Testis (tissue), 3 donors: ENCODE results near the gene PHLDB3. TPM values are rescaled to one million over a fixed set of nuclear protein-coding genes. Genes with fewer than 3 reads are reported as not detected.

Source experiments
- DNase-seq: peaks from one replicate; pipeline ENCODE4 v3.0.0-alpha.2; 2019
- H3K27ac ChIP-seq, 2 donors: fragments of 200-600 bp; sonication (generic); one replicate each; pipeline ENCODE4 v1.5.1; 2019
- H3K27me3 ChIP-seq: fragments of 200-600 bp; sonication (generic); one replicate; pipeline ENCODE4 v1.5.1; 2019
- H3K36me3 ChIP-seq: fragments of 200-600 bp; sonication (generic); one replicate; pipeline ENCODE4 v1.5.1; 2017; ENCODE audit warnings: low read depth; ENCODE audit errors: missing control alignments
- H3K4me1 ChIP-seq: fragments of 200-600 bp; sonication (generic); one replicate; pipeline ENCODE4 v1.5.1; 2019
- H3K4me3 ChIP-seq, 2 donors: fragments of 200-600 bp; sonication (generic); one replicate each; pipeline ENCODE4 v1.5.1; 2017 to 2019
- H3K9me3 ChIP-seq: fragments of 200-600 bp; sonication (generic); one replicate; pipeline ENCODE4 v1.5.1; 2017
- POLR2A ChIP-seq: fragments of 450-650 bp; IDR thresholded peaks from one replicate; pipeline ENCODE4 v1.6.1; 2017; ENCODE audit warnings: antibody characterized with exemption, mild to moderate bottlenecking, moderate library complexity
- WGBS, 2 donors: methylation state at CpG; one replicate each; pipeline ENCODE4 v1.1.5; 2018; 5-methylcytosine and 5-hydroxymethylcytosine counted together
- intact Hi-C: fragments of 100-400 bp; cut with DNase I; formaldehyde crosslinking; loops from one replicate; pipeline ENCODE4 v1.15.1; 2023; ENCODE audit warnings: low total_unique reads
- polyA plus RNA-seq: library from polyadenylated mRNA; stranded (reverse); fragments of 350-450 nt; fragmentation: Illumina TruSeq; extraction: RNeasy Lipid Tissue Mini Kit (QIAGEN cat#74804); gene quantifications from one replicate; pipeline ENCODE4 v1.2.3, GENCODE V29; 2014; ENCODE audit warnings: low read depth, low replicate concordance; ENCODE audit not compliant: insufficient read depth
- total RNA-seq, 2 donors: library from RNA; depleted of rRNA; stranded (reverse); fragments of >200 nt; gene quantifications; one replicate each; pipeline ENCODE4 v1.2.3, GENCODE V29; 2016
- TF ChIP-seq, protein P1 (sequence below), 3 experiments: fragments of 450-650 bp in 2 of 3; fragments of 200-600 bp in 1 of 3; sonication (generic) in 1 of 3; IDR thresholded peaks; one replicate each; pipeline ENCODE4 v1.5.1; 2016 to 2019; ENCODE audit warnings: antibody characterized with exemption in 3 of 3, mild to moderate bottlenecking in 2 of 3, moderate library complexity in 1 of 3

PHLDB3 gene
- total and polyA plus RNA-seq, 3 donors from 2014 or later: 27.1 to 62.2 (median 28.3) TPM

- DNase-seq: no peak
- no peaks in the 10 kb centered on the region for H3K27me3 ChIP-seq
- no peak overlapping the region for H3K4me3 ChIP-seq
- no peak overlapping the region for H3K27ac ChIP-seq
- H3K36me3 ChIP-seq: no peaks in the 10 kb centered on the region
- 60 to 77% methylated on average over 3 of the region's 3 CpGs for WGBS, 2 donors
- intact Hi-C loops: no loop called here
- H3K9me3 ChIP-seq: no peaks in the 10 kb centered on the region
- no peak for TF ChIP-seq POLR2A
- TF ChIP-seq, protein P1, sequence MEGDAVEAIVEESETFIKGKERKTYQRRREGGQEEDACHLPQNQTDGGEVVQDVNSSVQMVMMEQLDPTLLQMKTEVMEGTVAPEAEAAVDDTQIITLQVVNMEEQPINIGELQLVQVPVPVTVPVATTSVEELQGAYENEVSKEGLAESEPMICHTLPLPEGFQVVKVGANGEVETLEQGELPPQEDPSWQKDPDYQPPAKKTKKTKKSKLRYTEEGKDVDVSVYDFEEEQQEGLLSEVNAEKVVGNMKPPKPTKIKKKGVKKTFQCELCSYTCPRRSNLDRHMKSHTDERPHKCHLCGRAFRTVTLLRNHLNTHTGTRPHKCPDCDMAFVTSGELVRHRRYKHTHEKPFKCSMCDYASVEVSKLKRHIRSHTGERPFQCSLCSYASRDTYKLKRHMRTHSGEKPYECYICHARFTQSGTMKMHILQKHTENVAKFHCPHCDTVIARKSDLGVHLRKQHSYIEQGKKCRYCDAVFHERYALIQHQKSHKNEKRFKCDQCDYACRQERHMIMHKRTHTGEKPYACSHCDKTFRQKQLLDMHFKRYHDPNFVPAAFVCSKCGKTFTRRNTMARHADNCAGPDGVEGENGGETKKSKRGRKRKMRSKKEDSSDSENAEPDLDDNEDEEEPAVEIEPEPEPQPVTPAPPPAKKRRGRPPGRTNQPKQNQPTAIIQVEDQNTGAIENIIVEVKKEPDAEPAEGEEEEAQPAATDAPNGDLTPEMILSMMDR (IDR thresholded peaks at IDR 0.05): no peak
- peaks cover 11% of the 10 kb centered on the region for H3K4me1 ChIP-seq
These were observed 575 bp upstream of the PHLDB3 start for GRCh38 chr19:43505186-43505456.

DNA sequence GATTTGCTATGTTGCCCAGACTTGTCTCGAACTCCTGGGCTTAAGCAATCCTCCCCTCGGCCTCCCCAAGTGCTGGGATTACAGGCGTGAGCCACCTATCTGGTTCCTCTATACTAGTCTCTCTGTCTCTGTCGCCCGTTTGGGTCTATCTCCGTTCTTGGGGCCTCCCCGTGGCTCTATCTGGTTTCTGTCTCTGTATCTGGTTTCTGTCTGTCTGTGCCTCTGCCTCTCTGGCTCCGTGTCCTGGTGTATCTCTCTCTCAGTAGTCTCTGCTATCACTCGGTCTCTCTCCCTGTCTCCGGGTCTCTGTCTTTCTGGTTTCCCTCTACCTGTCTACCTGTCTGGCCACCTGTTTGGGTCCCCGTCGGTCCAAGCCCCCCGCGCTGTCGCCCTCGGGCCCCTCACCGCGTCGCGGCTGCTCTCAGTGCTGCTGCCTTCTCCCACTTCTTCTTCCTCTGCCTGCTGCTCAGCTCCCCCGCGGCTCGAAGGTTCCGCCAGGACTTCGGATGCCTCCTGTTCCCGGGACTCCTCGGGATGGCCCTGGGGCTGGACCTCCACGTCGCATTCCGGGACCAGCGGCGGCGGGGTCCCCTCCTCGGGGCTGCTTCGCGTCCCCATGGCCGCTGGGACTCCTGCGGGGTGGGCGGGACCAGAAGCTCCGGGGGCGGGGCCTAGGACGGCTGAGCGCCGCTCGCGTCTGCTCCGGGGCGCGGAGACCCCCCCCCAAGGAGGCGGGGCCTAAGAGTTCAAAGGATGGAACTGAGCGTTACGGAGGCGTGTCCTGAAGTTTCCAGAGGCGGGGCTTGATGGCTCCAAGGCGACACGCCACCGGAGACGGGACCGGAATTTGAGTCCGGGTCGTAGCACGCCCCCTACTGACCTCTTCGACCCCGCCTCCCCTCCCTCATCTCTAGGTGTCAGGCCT, 783 bp downstream of the PHLDB3 start:
- DNase-seq: peak; percentile 98
- TF ChIP-seq POLR2A: peak; percentile 9
- TF ChIP-seq, protein P1 (IDR thresholded peaks at IDR 0.05): peak in 1 of 3 experiments; percentile 17
- H3K4me3 ChIP-seq: peak overlapping the region; percentile 76 to 78
- no peaks in the 10 kb centered on the region for H3K27me3 ChIP-seq
- 0 to 1% methylated on average over 32 to 63 of the region's 64 CpGs for WGBS, 2 donors
- H3K36me3 ChIP-seq: no peaks in the 10 kb centered on the region
- intact Hi-C loops: no loop called here
- H3K27ac ChIP-seq: peak overlapping the region; percentile 78 to 89
- no peaks in the 10 kb centered on the region for H3K9me3 ChIP-seq
- peaks cover 11% of the 10 kb centered on the region for H3K4me1 ChIP-seq

GRCh38 chr19:43502419-43502976, 2.0 kb downstream of the PHLDB3 start:
- Histone ChIP-seq H3K4me1 (peaks cover 11% of the 10 kb centered on the region), H3K27ac (no peak overlapping the region), H3K9me3 (no peaks in the 10 kb centered on the region), H3K36me3 (no peaks in the 10 kb centered on the region), H3K4me3 (peak overlapping the region in 1 of 2 donors; percentile 40), H3K27me3 (no peaks in the 10 kb centered on the region)
- 69 to 70% methylated on average over 23 of the region's 23 CpGs for WGBS, 2 donors
- TF ChIP-seq POLR2A: no peak
- TF ChIP-seq, protein P1 (IDR thresholded peaks at IDR 0.05): no peak
- no peak for DNase-seq
- intact Hi-C loops: no loop called here

- DNase-seq: peak; percentile 25
- Histone ChIP-seq H3K9me3 (no peaks in the 10 kb centered on the region), H3K27ac (no peak overlapping the region), H3K36me3 (no peaks in the 10 kb centered on the region), H3K27me3 (no peaks in the 10 kb centered on the region), H3K4me1 (peaks cover 11% of the 10 kb centered on the region), H3K4me3 (peak overlapping the region in 1 of 2 donors; percentile 40)
- TF ChIP-seq POLR2A: no peak
- TF ChIP-seq, protein P1 (IDR thresholded peaks at IDR 0.05): no peak
- intact Hi-C loops: no loop called here
- WGBS, 2 donors: 67 to 70% methylated on average over 32 to 43 of the region's 43 CpGs
These were observed 2.7 kb downstream of the PHLDB3 start for GRCh38 chr19:43501661-43502418.
